Prostate gland (tissue), 2 donors: Measurements from ENCODE around the gene POLG. TPM values are rescaled to one million over a fixed set of nuclear protein-coding genes. Genes with fewer than 3 reads are reported as not detected.

Source experiments
- DNase-seq: peaks from one replicate; pipeline ENCODE4 v3.0.0-alpha.2; 2019; ENCODE audit warnings: low spot score
- H3K27ac ChIP-seq, 2 donors: fragments of 200-600 bp; sonication (generic); 2 replicates each; pipeline ENCODE4 v1.5.1; 2017 to 2019
- H3K27me3 ChIP-seq: fragments of 200-600 bp; sonication (generic); replicated peaks from 2 replicates; pipeline ENCODE4 v1.5.1; 2019; ENCODE audit not compliant: insufficient read depth
- H3K36me3 ChIP-seq, 2 donors: fragments of 200-600 bp; sonication (generic); 1 replicate in 1 of 2; 2 replicates in 1 of 2; pipeline versions ENCODE4 v1.5.1 to v1.8.1; 2017 to 2019
- H3K4me1 ChIP-seq: fragments of 200-600 bp; sonication (generic); replicated peaks from 2 replicates; pipeline ENCODE4 v1.5.1; 2019
- H3K4me3 ChIP-seq, 2 donors: fragments of 200-600 bp; sonication (generic); 2 replicates each; pipeline ENCODE4 v1.5.1; 2017 to 2019
- H3K9me3 ChIP-seq: fragments of 200-600 bp; sonication (generic); 2 replicates; pipeline ENCODE4 v1.5.1; 2017
- POLR2A ChIP-seq: fragments of 450-650 bp; IDR thresholded peaks from one replicate; pipeline ENCODE4 v1.6.1; 2016; ENCODE audit warnings: antibody characterized with exemption, mild to moderate bottlenecking
- POLR2AphosphoS5 ChIP-seq: sonication (generic); formaldehyde crosslinking; IDR thresholded peaks from one replicate; pipeline ENCODE4 v1.6.1; 2017; ENCODE audit warnings: antibody characterized with exemption
- WGBS: methylation state at CpG from one replicate; pipeline ENCODE4 v1.1.5; 2018; 5-methylcytosine and 5-hydroxymethylcytosine counted together
- intact Hi-C: fragments of 100-400 bp; cut with DNase I; formaldehyde crosslinking; loops from one replicate; pipeline ENCODE4 v1.14.2; 2022
- total RNA-seq, 2 donors: library from RNA; depleted of rRNA; stranded (reverse); fragments of >200 nt; gene quantifications; one replicate each; pipeline ENCODE4 v1.1.0, GENCODE V29; 2016
- TF ChIP-seq, protein P1 (sequence below), 4 experiments: fragments of 200-600 bp in 2 of 4; fragments of 450-650 bp in 2 of 4; sonication (generic) in 2 of 4; IDR thresholded peaks; 1 replicate in 3 of 4; 2 replicates in 1 of 4; pipeline ENCODE4 v1.5.1; 2016 to 2019; ENCODE audit warnings: antibody characterized with exemption in 4 of 4, mild to moderate bottlenecking in 2 of 4, moderate library complexity in 2 of 4

POLG gene
- total RNA-seq, 2 donors from 2014 or later, result 54.3 to 92.0 TPM

GRCh38 chr15:89379818-89380217, 45.2 kb upstream of the POLG start:
- peak; percentile 51 for DNase-seq

GRCh38 chr15:89379251-89379695, 44.6 kb upstream of the POLG start:
- H3K4me3 ChIP-seq, result no peak overlapping the region
- H3K9me3 ChIP-seq, result no peaks in the 10 kb centered on the region
- intact Hi-C loops, result no loop called here
- peaks cover 3% of the 10 kb centered on the region for H3K4me1 ChIP-seq
- H3K27me3 ChIP-seq, result no peaks in the 10 kb centered on the region
- TF ChIP-seq POLR2AphosphoS5 (no peak), POLR2A (no peak)
- TF ChIP-seq, protein P1, sequence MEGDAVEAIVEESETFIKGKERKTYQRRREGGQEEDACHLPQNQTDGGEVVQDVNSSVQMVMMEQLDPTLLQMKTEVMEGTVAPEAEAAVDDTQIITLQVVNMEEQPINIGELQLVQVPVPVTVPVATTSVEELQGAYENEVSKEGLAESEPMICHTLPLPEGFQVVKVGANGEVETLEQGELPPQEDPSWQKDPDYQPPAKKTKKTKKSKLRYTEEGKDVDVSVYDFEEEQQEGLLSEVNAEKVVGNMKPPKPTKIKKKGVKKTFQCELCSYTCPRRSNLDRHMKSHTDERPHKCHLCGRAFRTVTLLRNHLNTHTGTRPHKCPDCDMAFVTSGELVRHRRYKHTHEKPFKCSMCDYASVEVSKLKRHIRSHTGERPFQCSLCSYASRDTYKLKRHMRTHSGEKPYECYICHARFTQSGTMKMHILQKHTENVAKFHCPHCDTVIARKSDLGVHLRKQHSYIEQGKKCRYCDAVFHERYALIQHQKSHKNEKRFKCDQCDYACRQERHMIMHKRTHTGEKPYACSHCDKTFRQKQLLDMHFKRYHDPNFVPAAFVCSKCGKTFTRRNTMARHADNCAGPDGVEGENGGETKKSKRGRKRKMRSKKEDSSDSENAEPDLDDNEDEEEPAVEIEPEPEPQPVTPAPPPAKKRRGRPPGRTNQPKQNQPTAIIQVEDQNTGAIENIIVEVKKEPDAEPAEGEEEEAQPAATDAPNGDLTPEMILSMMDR (IDR thresholded peaks at IDR 0.05), result no peak
- no peak overlapping the region for H3K27ac ChIP-seq
- no peaks in the 10 kb centered on the region for H3K36me3 ChIP-seq
- 49% methylated on average over 28 of the region's 28 CpGs for WGBS
- no peak for DNase-seq

More at GRCh38 chr15:89379818-89380217, 45.2 kb upstream of the POLG start:
- TF ChIP-seq POLR2A, result no peak
- peak; percentile 31 for TF ChIP-seq POLR2AphosphoS5
- Histone ChIP-seq H3K27me3 (no peaks in the 10 kb centered on the region), H3K4me1 (peaks cover 3% of the 10 kb centered on the region), H3K27ac (no peak overlapping the region), H3K4me3 (no peak overlapping the region), H3K9me3 (no peaks in the 10 kb centered on the region), H3K36me3 (no peaks in the 10 kb centered on the region)
- intact Hi-C loops, result no loop called here
- 52% methylated on average over 5 of the region's 5 CpGs for WGBS

GRCh38 chr15:89378296-89379151, 43.9 kb upstream of the POLG start:
- H3K9me3 ChIP-seq, result no peaks in the 10 kb centered on the region
- WGBS, result 7% methylated on average over 42 of the region's 76 CpGs
- peaks cover 3% of the 10 kb centered on the region for H3K4me1 ChIP-seq
- H3K36me3 ChIP-seq, result no peaks in the 10 kb centered on the region
- intact Hi-C loops, result no loop called here
- no peaks in the 10 kb centered on the region for H3K27me3 ChIP-seq
- peak overlapping the region; percentile 54 to 56 for H3K27ac ChIP-seq
- H3K4me3 ChIP-seq, result peak overlapping the region; percentile 5 to 7
- TF ChIP-seq, protein P1 (IDR thresholded peaks at IDR 0.05), result no peak
- no peak for TF ChIP-seq POLR2A
- peak; percentile 73 for TF ChIP-seq POLR2AphosphoS5
- DNase-seq, result peak; percentile 69

DNA sequence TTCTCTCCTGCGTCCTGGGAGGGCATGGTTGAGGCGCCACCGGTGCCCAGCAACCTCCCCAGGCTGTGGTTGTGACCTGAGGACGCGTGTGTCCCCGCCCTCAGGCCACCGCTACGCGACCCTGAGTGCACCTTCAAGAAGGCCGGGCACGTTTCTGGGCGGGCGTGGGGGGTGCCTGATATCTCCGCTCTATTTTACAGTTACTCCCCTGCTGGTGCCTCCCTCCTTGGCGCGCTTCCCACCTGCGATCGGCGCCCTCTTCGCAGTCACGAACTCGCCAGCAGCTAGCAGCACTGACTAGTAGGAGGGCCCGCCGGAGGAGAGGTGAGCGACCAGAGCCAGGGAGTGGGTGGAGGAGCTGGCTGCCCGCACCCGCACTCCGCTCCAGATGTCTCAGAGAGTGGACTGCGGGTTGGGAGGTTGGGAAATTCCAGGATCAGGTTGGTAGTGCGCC, 43.2 kb upstream of the POLG start:
- H3K27ac ChIP-seq, result peak overlapping the region; percentile 54 to 56
- DNase-seq, result peak; percentile 16
- TF ChIP-seq POLR2A (no peak), POLR2AphosphoS5 (no peak)
- TF ChIP-seq, protein P1 (IDR thresholded peaks at IDR 0.05), result no peak
- H3K27me3 ChIP-seq, result no peaks in the 10 kb centered on the region
- intact Hi-C loops, result no loop called here
- peak overlapping the region in 1 of 2 donors; percentile 2 for H3K4me3 ChIP-seq
- 15% methylated on average over 24 of the region's 30 CpGs for WGBS
- no peaks in the 10 kb centered on the region for H3K9me3 ChIP-seq
- no peaks in the 10 kb centered on the region for H3K36me3 ChIP-seq
- H3K4me1 ChIP-seq, result peaks cover 3% of the 10 kb centered on the region

DNA sequence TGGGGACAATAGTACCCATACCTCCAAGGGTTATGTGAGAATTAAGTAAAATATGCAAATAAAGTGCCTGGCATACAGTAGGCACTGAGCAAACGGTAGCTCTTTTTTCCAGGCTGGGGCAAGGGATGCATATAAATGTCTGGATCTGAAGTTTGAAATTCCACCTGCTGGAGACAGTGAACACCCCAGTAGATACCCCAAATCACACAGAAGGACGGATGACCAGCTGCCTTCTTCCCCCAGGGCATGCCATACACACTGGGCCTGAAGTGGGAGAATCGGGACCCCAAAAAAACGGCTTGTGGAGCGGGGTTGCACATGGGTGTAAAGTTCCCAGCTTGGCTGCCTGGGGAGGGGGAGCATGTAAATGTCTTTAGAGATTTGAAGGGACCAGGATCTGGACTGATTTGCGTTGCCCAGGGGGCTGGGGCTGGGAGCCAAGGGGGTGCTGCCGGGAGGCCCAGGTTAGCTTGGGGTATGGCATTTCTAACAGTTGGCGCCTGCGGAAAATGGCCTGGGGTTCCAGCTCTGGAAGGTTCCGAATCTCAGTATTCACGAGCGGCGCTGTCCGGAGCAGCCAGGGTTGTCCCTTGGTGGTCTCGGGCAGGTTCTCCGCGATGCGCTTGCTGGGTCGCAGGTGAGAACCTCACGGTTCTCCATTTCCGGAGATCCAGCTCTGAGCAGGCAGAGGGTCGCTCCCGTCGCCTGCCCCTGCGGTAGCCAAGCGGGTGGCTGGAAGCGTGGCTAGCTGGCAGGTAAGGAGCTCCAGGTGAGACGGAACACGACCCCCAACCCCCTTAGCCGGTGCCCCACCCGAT, 42.6 kb upstream of the POLG start:
- no peak for TF ChIP-seq POLR2A
- TF ChIP-seq, protein P1 (IDR thresholded peaks at IDR 0.05), result no peak
- TF ChIP-seq POLR2AphosphoS5, result no peak
- WGBS, result 23% methylated on average over 31 of the region's 31 CpGs
- H3K4me1 ChIP-seq, result peaks cover 3% of the 10 kb centered on the region
- H3K9me3 ChIP-seq, result no peaks in the 10 kb centered on the region
- H3K4me3 ChIP-seq, result no peak overlapping the region
- H3K27ac ChIP-seq, result no peak overlapping the region
- DNase-seq, result no peak
- no peaks in the 10 kb centered on the region for H3K36me3 ChIP-seq
- peaks cover 5% of the 10 kb centered on the region for H3K27me3 ChIP-seq
- intact Hi-C loops, result no loop called here
